IPS DF 19.7 (cell line): ENCODE measurements around the gene CD58.
A peak's percentile ranks its signal among the peaks of the same experiment; 100 is the strongest.

Experiments
- DNase-seq: peaks from one replicate; pipeline ENCODE4 v3.0.0-alpha.2; 2013; ENCODE audit warnings: low read depth, low spot score

CD58 gene

DNA sequence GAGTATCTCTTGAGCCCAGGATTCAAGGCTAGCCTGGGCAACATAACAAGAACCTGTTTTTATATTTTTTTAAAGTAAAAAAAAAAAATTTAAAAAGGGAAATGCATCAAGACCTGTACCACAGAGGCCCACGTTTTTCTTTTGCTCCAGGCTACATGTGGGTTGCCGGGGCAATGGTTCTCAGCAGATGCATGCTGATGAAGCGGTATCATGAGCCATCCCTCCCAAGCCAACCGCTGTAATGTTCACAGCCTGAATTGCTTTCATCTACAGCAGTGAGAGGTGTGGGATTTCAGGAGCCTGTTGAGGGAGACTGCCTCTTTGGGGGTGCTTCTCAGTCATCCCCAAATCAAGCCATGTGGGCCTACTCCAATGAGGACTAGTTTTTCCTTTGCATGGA lies 60.5 kb downstream of the CD58 start:
- no peak for DNase-seq

GRCh38 chr1:116508984-116509980 lies 61.5 kb downstream of the CD58 start:
- DNase-seq: no peak

- no peak for DNase-seq
Observed at GRCh38 chr1:116508085-116508983, 62.5 kb downstream of the CD58 start.

- DNase-seq: no peak
Observed at GRCh38 chr1:116507631-116508030, 63.2 kb downstream of the CD58 start.

GRCh38 chr1:116506132-116507004 lies 64.5 kb downstream of the CD58 start:
- no peak for DNase-seq

DNA sequence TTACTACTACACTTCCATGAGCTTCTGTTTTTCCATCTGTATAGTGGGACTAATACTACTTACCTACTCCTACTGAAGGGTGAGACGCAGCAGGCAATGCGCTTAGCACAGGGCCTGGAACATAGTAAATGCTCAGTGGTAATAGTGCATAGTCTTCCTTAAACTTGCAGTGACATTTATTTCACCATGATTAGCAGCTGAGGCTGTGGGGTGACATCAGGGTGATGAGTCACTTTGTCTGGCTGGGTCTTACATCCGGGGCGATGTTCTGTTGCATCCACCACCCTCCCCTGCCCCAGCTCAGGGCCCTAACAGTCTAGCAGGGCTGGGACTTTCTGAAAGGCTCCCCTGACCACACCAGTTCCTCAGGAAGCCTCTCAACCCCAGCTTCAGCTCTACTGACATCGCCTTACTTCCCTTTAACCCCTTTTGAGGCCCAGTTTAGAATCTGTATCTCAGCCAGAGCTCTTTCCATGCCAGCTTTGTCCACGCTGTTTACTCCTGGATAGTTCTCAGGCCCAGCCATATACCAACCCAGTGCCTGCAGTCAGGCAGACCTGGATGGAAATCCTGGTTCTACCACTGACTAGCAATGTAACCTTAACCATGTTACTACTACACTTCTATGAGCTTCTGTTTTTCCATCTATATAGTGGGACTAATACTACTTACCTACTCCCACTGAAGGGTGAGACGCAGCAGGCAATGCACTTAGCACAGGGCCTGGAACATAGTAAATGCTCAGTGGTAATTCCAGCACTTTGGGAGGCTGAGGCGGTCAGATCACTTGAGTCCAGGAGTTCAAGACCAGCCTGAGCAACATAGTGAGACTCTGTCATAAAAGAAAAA lies 66.3 kb downstream of the CD58 start:
- DNase-seq: no peak

- DNase-seq: no peak
Observed at GRCh38 chr1:116503546-116504307, 67.1 kb downstream of the CD58 start.

- DNase-seq: no peak
Observed at GRCh38 chr1:116502671-116503314, 68.0 kb downstream of the CD58 start.

DNA sequence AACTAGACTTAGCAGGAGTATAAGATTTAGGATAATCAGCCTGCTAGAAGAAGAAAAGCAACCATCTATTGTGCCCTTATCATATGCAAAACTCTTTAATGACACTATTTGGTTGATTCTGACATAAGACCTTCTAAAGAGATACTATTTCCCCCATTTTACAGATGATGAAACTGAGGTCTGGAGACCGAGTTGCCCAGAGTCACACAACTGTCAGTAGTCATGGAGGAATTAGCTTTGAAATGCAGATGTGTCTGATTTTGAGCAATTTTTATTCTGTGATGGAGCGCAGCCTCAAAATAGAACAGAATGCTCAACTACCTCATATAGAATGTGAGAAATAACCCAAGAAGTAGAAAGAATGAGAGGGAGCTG lies 69.0 kb downstream of the CD58 start:
- DNase-seq: no peak

DNA sequence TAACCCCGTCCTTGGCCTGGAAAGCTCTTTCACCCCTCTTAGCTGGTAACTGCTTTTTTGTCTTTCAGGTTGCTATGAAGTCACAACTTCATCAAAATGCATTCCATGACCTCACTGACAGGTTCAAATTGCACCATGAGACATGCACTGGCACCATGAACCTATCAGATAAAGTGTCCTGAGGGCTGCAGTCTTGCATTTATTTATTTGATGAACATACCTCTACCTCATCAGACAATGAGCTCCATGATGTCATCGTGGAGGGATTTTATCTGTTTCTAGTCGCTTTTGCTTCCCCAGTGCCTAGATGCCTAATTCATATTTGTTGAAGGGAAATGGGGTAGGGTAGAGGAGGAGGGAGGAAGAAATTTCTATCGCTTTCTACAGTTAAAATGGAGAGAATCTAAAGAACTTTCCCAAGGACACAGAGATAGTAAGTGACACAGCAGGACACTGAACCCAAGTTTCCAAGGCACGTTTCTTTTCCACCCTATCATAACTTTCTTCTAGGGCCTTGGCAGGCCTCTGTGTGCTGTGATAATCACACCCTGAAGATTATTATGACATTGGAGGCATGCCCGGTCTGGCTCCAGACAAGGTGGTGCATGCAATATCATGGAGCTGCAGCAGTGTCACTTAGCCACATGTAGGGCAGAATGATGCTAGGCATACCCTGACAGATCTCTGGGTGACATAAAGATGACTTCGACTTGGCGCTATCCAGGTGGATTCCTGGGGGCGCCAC lies 69.5 kb downstream of the CD58 start:
- DNase-seq: no peak

DNA sequence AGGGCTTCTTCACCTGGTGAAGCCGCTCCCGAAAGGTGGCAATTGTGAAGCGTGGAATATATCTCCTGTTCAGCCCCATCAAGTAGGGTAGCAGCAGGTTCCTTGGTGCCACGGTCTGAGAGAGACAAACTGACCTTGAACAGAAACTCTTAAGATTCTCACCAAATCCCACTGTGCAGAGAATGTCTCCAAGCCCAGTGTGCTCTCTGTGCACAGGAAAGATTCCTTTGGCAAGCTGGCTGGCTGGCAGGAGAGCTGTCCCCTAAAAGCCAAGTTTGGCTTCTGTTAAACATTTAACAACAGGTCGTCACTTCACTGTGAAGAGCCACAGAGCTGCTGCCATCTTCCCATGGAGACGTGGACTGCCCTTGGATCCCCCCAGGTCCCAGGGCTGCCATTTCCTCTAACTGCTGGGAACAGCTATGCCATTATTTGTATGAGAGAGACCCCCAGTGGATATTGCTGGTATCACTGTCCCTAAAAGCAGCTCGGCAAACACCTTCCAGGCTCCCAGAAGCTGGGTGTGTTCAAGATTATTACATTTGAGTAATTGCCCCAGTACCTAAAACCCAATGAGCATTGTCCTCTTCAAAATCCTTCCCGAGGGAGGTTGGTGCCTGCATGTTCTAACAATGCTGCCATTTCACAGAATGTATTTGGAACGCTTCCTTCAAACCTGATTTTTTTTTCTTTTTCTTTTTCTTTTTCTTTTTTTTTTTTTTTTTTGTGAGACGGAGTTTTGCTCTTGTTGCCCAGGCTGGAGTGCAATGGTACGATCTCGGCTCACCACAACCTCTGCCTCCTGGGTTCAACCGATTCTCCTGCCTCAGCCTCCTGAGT lies 71.8 kb downstream of the CD58 start:
- DNase-seq: peak; percentile 28

GRCh38 chr1:116497656-116498055 lies 73.2 kb downstream of the CD58 start:
- no peak for DNase-seq

- no peak for DNase-seq
Observed at GRCh38 chr1:116496898-116497297, 73.9 kb downstream of the CD58 start.

DNA sequence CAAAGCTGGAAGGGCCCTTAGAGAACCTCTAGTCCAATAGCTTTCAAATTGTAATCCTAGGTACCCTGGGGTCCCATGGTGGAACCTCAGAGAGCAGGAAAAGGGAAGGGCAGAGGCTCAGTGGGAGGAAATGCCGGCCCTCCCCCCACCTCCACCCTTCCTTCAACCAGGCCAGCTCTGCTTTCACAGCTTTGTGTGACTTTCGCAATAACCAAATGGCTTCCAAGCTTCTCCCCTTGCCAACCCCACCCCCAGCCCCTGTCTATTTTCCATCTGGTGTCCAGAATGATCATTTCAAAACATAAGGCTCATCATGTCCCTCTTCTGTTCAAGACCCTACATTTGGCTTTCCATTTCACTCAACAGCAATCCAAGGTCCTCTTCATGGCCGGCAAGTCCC lies 74.4 kb downstream of the CD58 start:
- no peak for DNase-seq

DNA sequence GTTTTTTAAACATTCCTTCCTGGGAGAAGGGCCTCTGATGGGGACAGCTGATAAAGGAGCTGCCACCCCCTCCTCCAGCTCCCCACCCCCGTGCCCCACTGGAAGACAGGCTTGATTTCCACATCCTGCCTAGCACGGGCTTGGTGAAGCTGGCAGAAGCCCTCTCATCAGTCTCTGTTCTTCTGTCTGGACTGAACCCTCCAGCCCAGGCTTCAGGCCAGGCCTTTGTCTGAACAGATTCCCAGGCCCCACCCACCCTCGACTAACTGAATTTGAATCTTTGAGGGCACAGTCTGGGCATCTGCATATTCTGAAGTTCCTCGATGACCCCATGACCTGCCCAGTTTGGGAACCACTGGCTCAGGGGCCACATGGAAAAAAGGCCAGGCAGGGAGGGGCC lies 75.3 kb downstream of the CD58 start:
- DNase-seq: no peak

GRCh38 chr1:116494745-116495144 lies 76.1 kb downstream of the CD58 start:
- DNase-seq: no peak

DNA sequence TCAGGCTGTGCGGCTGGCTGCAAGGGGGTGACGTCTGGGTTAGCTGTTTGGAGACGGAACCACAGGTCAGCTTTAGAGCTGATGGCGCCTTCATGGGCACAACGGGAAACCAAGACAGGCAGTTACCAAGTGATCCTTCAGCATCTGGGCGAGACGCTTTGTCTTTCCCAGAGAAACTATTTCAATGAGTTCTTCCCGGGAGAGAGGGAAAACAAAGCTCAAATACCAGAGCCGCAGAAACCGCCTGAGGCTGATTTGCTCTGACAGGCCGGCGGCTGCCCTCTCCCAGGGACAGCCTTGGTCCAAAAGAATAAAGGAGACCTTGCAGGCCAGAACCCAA lies 76.5 kb downstream of the CD58 start:
- no peak for DNase-seq
